BE2C (cell line): ENCODE measurements around the gene BMP6.

Experiments
- DNase-seq: peaks from one replicate; pipeline ENCODE4 v3.0.0-alpha.2; 2020
- H3K27me3 ChIP-seq: fragments of 250-450 bp; sonication (Bioruptor Pico); 2 replicates; pipeline ENCODE4 v1.5.1; 2020; ENCODE audit warnings: mild to moderate bottlenecking
- H3K36me3 ChIP-seq: fragments of 250-450 bp; sonication (Bioruptor Pico); 2 replicates; pipeline ENCODE4 v1.5.1; 2020; ENCODE audit warnings: mild to moderate bottlenecking
- H3K4me1 ChIP-seq: fragments of 250-450 bp; sonication (Bioruptor Pico); 2 replicates; pipeline ENCODE4 v1.5.1; 2020
- H3K4me3 ChIP-seq: 2 replicates; pipeline ENCODE4 v1.5.1; 2011; ENCODE audit warnings: low read depth, low read length
- H3K9me3 ChIP-seq: fragments of 250-450 bp; sonication (Bioruptor Pico); 2 replicates; pipeline ENCODE4 v1.5.1; 2020
- CTCF ChIP-seq: IDR thresholded peaks from 2 replicates; pipeline ENCODE4 v1.5.1; 2012; ENCODE audit warnings: mild to moderate bottlenecking, low read depth, low read length

Gene BMP6

DNA sequence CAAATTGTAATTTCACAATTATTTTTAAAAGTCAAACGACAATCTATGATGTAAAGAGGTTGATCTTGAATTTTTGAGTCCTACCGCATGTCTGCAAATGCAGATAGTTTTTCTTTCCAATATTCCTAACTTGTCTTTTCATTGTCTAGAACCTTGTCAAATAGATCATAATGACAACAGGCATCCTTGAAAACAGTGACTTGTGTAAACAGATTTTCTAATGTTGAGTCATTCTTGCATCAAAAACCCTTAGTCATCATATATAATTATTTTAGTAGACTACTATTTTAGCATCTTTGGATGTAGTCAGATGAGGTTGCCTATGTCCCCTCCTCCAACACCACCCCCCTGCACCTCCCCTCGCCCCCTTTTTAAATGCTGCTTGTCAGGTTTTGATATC, 43.8 kb downstream of the BMP6 start:
- no peak for DNase-seq
- no peaks in the 10 kb centered on the region for H3K9me3 ChIP-seq
- no peaks in the 10 kb centered on the region for H3K4me1 ChIP-seq
- H3K36me3 ChIP-seq: no peaks in the 10 kb centered on the region
- TF ChIP-seq CTCF: no peak
- peaks cover 5% of the 10 kb centered on the region; the same call in 1 of the 2 replicates for H3K27me3 ChIP-seq
- no peak overlapping the region for H3K4me3 ChIP-seq

GRCh38 chr6:7770111-7770510, 44.2 kb downstream of the BMP6 start:
- no peaks in the 10 kb centered on the region for H3K9me3 ChIP-seq
- no peaks in the 10 kb centered on the region for H3K36me3 ChIP-seq
- DNase-seq: no peak
- no peak overlapping the region for H3K4me3 ChIP-seq
- no peak for TF ChIP-seq CTCF
- no peaks in the 10 kb centered on the region for H3K4me1 ChIP-seq
- H3K27me3 ChIP-seq: peaks cover 5% of the 10 kb centered on the region; the same call in 1 of the 2 replicates

DNA sequence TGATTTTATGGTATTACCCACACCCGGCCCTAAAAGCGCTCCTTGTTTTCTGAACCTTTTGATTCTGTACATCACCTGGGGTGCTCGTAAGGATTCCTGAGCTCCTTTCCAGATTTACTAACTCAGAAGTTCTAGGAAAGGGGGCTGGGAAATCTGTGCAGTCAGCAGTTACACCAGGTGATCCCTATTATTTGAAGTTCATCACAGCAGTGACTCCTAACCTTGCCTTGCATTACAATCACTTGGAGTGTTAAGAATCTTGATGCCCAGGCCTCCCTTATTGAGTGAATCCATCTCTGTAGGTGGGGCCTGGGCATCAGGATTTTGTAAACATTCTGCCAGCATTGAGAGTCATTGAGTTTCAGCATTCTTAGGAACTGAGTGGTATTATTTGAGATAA, 44.7 kb downstream of the BMP6 start:
- Histone ChIP-seq H3K9me3 (no peaks in the 10 kb centered on the region), H3K4me1 (no peaks in the 10 kb centered on the region), H3K4me3 (no peak overlapping the region), H3K27me3 (peaks cover 5% of the 10 kb centered on the region; the same call in 1 of the 2 replicates), H3K36me3 (no peaks in the 10 kb centered on the region)
- no peak for TF ChIP-seq CTCF
- no peak for DNase-seq

GRCh38 chr6:7773322-7773721, 47.4 kb downstream of the BMP6 start:
- peaks cover 16% of the 10 kb centered on the region for H3K27me3 ChIP-seq
- no peak for TF ChIP-seq CTCF
- H3K9me3 ChIP-seq: no peaks in the 10 kb centered on the region
- DNase-seq: no peak
- H3K4me3 ChIP-seq: no peak overlapping the region
- no peaks in the 10 kb centered on the region for H3K36me3 ChIP-seq
- no peaks in the 10 kb centered on the region for H3K4me1 ChIP-seq

- DNase-seq: no peak
- H3K4me1 ChIP-seq: no peaks in the 10 kb centered on the region
- H3K4me3 ChIP-seq: no peak overlapping the region
- peaks cover 19% of the 10 kb centered on the region for H3K27me3 ChIP-seq
- H3K36me3 ChIP-seq: no peaks in the 10 kb centered on the region
- TF ChIP-seq CTCF: no peak
- no peaks in the 10 kb centered on the region for H3K9me3 ChIP-seq
These were observed 48.0 kb downstream of the BMP6 start for GRCh38 chr6:7773914-7774313.

GRCh38 chr6:7776509-7776908, 50.6 kb downstream of the BMP6 start:
- Histone ChIP-seq H3K9me3 (no peaks in the 10 kb centered on the region), H3K27me3 (peaks cover 34% of the 10 kb centered on the region), H3K4me3 (no peak overlapping the region), H3K36me3 (no peaks in the 10 kb centered on the region), H3K4me1 (no peaks in the 10 kb centered on the region)
- TF ChIP-seq CTCF: no peak
- DNase-seq: no peak
